GM21423 (cell line): ENCODE data around the gene RPGR.

ENCODE experiments used
- ATAC-seq: cut with Tn5 transposase; IDR thresholded peaks from one replicate; pipeline ENCODE4 v1.9.1; 2021; ENCODE audit warnings: mild to moderate bottlenecking, moderate library complexity; ENCODE audit not compliant: unreplicated experiment

RPGR gene

DNA sequence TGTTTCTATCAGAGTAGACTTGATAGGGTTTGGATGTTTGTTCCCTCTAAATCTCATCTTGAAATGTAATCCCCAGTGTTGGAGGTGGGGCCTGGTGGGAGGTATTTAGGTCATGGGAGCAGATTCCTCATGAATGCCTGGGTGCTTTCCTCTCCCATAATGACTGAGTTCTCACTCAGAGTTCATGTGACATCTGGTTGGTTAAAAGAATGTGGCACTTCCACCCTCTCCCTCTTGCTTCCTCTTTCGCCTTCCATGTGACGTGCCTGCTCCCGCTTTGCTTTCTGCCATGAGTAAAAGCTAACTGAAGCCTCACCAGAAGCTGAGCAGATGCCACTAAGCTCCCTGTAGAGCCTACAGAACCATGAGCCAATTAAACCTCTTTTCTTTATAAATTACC, 59.3 kb downstream of the RPGR start:
- ATAC-seq = no peak

DNA sequence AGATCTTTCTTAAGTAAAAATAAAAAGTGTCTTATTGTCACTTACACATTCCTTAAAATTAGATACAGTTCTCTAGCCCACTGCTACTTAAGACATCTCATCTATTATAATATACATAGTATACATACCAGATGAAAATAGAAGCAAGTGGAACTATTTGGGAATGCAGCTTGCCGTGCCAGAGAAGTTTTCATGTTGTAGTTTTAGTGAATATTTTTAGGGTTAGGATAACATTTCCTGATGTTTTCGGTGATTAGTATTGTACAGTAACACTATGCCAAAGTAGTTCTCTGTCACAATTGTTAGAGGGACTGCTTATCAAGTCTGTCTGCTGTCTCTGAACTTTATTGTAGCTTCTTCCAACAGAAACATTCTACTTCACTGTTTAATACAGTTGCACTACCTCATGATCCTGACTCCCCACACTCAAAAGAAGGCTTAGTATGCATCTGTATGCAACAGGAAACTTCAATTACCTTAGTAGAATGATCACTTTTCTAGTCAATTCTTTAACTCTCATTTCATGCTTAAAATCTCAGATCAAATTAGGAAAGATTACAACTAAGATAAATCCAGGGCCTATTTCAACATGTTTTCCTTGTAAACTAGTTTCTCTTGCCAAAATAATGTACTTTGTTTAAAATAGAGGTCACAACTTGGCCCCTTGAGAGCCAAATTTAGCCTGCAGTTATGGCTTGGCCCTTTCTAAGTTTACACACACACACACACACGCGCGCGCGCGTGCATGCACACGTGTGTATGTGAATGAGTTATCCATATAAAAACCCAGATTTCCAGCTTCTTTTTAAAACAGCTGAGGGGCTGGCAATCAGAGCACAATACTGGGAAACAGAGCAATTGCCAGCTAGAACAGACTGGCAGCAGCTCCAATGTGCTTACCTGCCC, 64.3 kb downstream of the RPGR start:
- ATAC-seq = no peak

DNA sequence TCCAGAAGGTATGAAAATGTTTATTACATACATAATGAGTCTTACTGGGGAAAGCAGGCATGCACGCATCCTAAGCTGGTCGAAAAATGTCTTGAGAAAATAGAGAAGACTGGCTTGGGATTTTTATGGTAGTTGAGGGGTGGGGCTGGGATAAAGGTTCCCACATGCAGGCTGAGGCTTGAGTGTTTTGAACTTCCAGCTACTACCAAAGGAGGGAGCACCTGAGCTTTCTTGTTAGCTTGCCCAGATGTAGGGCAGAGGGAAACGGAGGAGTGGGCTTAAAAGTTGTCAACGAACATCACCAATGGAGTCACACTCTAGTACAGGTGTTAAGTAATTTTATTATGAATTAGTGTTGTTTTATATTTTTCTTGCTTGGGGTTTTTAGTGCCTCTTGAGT, 67.1 kb downstream of the RPGR start:
- ATAC-seq = no peak

DNA sequence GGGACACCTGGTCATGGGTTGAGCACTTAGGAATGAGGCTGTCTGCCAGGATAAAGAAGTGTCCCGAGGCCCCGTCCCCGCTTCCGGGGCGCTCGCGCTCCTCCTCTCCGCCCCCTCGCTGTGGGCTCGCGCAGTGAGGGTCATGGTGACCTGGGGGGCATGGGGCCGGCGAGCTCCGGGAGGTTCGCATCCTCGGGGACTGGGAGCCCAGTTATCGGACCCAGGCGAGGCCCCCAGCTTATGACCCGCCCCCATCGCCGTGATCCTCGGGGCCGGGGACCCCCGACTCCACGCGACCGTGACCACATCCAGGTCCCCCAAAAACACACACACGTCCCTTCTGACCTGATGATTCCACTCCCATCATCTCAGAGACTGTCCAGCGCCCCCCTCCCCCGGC, 71.3 kb downstream of the RPGR start:
- no peak for ATAC-seq

DNA sequence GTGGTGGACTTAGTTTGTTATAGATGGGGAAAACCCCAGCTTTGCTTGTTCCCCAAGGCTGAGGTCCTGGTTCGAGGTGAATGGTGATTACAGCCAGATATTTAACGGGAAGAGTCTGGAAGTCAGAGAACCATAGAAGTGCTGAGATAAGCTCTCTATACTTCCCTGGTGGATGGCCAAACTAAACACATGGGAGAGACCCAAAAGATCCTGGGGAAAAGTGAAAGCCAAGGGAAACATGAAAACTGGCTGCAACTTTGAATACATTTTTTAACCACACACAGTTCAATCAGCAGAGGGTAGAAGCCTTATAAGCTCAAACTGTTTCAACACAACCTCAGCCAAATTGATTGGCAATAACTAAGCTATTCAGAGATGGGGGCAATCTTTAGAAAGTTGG, 77.3 kb downstream of the RPGR start:
- no peak for ATAC-seq

DNA sequence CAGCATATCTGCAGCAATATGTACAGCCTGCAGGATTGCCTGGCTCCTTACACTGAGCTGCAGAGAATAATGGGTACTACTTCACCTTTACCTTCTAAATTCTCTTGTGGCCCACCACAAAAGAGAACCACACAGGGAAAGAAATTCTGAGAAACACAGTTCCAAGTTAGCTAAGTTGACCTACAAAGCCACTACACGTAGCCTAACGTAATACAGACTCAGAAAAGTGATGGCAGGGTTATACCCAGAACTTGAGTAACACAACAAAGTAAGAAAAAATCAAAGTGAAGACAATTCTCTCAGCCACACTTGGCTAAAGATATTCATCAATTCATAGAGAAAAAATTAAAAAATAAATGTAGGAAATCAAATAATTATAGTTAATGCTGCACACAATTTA, 80.3 kb downstream of the RPGR start:
- ATAC-seq = no peak

DNA sequence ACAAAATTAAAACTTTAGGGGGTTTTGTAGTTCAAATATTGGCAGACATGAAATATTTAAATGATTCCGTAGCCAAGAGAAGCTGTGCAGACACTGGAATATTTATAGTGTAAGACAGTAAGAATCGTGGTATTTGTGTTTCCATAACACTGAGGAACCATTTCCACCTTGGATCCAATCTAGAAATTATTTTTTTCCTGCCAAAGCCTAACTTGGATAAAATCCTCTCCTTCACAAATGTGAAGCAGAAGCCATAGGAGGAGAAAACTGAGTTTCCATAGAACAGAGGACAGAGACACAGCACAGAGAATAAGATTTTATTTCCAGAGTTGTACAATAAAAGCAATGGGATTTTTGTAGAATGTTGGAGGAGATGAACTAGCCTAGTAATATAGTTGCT, 86.8 kb downstream of the RPGR start:
- no peak for ATAC-seq

DNA sequence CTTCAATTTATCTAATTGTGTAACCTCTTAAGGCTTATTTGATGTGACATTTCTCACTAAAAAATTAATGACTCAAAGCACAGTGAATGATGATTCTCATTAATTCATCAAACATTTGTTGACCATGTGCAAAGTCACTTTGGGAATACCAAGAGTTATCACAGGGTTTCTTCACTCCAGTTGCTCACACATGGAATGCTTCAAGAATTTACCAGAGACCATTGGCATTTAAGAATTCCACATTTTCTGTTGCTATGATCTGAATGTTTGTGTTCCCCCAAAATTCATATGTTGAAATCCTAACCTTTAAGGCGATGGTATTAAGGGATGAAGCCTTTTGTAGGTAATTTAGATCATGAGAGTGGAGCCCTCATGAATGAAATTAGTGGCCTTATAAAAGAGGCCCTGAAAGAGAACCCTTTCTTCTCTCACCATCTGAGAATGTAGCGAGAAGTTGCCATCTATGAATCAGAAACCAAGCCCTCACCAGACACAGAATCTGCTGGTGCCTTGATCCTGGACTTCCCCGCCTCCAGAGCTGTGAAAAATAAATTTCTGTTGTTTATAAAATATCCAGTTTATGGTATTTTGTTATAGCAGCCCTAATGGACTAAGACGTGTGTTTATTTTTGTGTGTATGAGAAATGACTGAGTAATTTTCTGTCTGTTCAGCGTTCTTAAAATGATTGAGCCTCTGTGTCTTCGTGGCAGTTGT, 90.3 kb downstream of the RPGR start:
- ATAC-seq = no peak

DNA sequence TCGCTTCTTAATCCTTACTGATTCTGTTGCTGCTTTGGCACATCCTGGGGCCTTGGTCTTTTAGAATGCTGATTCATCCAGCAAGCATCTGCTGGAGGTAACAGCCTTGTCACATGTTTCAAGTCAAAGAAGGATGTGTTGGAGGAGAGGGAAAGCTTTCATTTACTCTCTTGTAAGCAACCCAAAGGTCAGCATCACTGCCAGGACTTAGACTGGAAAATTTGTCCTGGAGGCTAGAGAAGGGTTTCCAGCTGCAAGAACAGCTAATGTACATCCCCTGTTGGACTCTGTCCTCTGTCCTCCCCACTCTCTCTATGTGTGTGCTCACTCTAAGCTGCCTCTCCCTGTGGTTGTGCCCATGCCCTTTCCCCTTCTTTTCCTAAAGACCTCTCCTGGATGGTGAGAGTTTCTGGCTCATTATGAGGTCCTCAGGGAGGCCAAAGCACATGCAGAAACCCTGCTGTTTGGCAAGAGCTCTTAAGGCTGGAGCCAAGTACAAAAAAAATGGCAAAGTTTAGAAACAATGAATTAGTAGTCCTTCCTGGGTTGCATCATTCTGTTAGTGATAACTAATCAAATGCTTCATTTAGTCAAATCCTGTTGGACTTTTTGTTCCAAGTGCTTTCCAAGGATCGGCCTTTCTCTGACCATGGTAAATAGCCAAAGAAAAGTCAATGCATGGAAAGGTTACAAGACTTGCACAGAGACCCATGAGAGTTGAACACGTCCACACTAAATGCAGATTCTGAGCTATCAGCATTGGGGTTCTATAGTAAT, 93.2 kb downstream of the RPGR start:
- ATAC-seq = no peak

DNA sequence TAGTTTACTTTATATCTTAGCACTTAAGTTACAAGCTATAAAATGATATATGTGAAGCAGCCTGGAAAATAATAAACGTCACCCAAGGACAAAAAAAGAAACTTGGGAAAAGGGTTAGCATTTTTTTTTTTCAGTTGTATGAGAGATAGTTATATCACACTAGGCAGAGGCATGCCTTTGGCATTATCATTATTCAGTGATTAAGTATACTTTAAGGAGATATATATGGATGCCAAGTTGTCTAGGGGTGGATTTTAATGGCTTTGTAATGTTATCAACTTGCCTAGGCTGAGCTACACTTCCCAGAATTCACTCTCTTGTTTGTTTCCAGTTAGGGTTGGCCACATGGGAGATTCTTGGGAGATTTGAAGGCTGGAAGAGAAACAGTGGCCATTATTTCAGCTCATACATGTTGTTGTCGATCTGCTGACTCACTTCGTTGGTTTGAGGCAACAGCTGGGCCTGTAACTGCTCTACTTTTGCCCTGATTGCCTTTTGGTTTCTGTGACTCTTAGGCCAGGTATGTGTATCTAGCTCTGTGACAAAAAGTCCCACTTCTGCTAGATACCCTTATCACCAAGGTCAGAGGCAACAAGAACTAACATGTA, 95.1 kb downstream of the RPGR start:
- no peak for ATAC-seq

DNA sequence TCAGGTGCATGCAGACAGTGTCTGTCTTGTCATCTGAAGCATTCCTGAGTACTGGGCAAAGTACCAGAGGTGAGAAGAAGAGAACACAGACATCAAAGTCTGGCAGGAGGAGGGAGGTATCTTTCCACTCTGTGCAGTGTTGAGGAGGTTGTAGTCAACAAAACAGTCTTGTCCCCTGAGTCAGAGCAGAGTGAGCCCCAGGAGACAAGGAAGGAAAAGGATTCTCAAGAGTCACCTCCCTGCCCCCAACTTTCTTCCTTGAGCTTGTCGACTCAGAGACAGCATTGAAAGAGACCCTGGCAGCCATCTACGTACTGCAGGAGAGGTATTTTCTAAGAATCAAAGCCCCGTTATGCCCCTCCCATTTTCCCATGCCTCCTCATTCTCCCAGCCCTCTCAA, 102.2 kb downstream of the RPGR start:
- no peak for ATAC-seq

DNA sequence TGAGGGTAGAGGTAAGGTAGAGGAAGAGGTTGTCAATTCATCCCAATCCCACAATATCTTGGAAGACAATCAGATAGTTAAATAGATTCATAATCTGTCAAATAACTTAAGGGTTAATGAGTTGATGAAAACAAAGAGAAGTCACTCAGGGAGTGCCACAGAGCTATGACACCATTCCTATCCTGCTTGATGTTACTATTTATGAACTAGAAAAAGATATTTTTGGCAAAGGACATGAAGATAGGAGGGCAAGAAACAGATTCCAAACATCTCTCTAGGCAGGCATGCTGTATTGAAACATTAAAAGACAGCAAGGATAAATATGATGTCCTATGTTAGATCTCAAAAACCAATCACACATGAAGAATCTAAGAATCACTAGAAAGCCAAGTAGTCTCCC, 103.1 kb downstream of the RPGR start:
- ATAC-seq = no peak

DNA sequence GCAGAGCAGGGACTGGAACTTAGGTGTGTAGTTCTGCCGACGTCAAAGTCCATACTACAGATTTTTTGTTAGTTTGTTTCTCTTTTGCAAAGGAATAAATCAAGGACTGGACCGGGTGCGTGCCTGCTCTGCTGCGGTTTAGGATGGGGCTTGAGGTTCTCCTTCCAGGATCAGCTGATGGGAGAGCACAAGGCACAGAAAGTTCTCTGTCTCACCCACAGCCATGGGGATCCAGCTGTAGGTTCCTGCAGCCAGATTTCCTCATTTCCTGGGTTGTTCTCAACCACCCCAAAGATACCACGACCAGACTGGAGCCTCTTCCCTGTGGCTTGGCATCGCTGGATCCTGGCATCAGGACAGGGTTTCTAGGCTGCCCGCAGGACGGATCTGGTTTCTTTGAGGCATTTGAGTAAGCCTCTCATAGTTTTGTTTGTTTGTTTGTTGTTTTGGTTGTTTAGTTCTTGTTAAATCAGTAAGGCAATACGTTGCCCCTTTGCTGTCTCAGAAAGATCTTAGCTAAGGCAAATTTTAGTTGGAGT, 105.8 kb downstream of the RPGR start:
- no peak for ATAC-seq

DNA sequence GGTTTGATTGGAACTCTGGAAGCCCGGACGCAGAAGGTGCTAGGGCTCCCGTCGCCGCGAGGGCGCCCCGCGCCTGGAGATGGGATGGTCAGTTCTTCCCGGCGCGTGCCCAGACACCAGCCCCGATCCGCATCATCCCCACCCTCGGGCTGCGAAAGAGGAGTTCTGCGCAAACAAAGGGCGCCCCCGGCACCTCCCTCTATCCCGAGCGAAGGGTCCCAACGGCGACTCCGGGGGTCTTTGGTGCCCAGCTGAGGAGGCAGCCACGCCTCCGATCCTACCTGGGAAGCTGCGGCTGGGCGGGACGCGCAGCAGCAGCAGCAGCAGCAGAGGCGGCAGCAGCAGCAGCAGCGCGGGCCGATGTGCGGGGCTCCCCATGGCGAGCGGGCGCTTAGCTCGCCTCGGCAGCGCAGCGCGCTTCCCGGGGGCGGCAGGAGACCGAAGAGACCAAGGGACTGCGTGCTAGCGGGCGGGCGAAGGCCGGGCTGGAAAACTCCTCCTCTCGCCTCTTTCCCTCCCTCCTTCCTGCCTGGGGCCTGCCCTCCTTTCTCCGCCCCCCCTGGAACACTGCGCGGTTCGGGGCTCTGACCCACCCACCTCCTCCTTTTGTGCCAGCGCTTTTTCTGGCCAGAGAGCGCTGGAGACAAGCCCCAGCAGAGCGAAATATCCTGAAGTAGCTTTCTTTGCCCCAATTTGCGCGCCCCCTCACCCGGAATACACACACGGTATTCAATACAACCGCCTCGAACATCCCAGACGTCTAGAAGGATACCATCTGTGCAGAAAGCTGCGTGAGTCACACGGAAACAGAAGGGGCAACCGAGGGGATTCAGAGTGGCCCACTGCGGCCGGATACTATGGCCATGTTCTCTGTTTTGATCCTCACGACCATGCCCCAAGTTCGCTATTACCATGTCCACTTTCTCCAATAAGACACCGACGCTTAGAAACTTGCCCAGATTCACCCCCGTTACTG, 106.6 kb downstream of the RPGR start, which contains the start of gene SRPX:
SRPX (minus strand) TSS at position 457 of the 976 bp plus-strand sequence; CDS start at position 378, 79 bp downstream.
- ATAC-seq = no peak

DNA sequence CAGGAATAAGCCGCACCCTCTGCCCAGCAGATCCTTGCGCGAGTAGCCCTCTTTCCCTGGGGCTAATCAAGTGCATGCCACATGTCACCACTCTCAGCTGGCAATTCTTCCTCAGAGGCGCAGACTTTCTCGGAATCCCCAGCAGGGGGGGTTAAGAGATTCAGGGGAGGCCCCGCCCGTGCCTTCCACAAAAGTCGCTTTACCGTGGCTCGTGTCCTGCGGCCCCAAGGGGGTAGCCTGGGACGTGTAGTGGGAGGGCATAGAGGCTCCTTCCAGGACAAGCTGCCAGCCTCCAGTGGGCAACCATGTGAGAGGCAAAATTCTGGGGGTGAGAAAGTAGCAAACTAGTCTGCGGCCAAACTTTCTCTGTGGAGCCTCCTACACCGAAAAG, 107.3 kb downstream of the RPGR start:
- no peak for ATAC-seq
